H1 (cell line): ENCODE measurements around the gene DIP2C. TPM values are rescaled to one million over a fixed set of nuclear protein-coding genes. Genes with fewer than 3 reads are reported as not detected.

Source experiments
- CTCF ChIA-PET: fragments of 300-600 bp; sonication (Branson Sonifier 250); formaldehyde crosslinking; loops from one replicate; lab custom pipeline; 2021; ENCODE audit not compliant: partially characterized antibody; lab: Charles Lee
- POLR2A ChIA-PET: fragments of 300-600 bp; sonication (Branson Sonifier 250); formaldehyde crosslinking; loops from one replicate; lab custom pipeline; 2021; ENCODE audit warnings: inconsistent platforms; ENCODE audit not compliant: partially characterized antibody; lab: Charles Lee
- DNase-seq, 2 experiments: peaks; one replicate each; pipeline versions ENCODE4 v3.0.0 to v3.0.0-alpha.2; 2010 to 2022; ENCODE audit warnings: low spot score in 2 of 2, low read depth in 1 of 2, mixed read lengths in 1 of 2
- FAIRE-seq: peaks from 2 replicates; lab custom pipeline; 2011; peaks lifted over from hg19 to GRCh38; lab: Jason Lieb, UNC
- H2AFZ ChIP-seq: 2 replicates; pipeline ENCODE4 v1.8.1; 2012; ENCODE audit warnings: low read length, inconsistent platforms
- H2AK5ac ChIP-seq: 2 replicates; pipeline ENCODE4 v1.6.1; 2013; ENCODE audit warnings: low read depth, low read length
- H2BK120ac ChIP-seq: replicated peaks from 2 replicates; pipeline ENCODE3; 2013; ENCODE audit warnings: low read depth, low read length, inconsistent platforms
- H2BK12ac ChIP-seq: 2 replicates; pipeline ENCODE4 v1.6.1; 2013; ENCODE audit warnings: low read depth, low read length
- H2BK15ac ChIP-seq: 2 replicates; pipeline ENCODE4 v1.6.1; 2013; ENCODE audit warnings: low read length
- H2BK20ac ChIP-seq: 2 replicates; pipeline ENCODE4 v1.6.1; 2013; ENCODE audit warnings: low read length
- H2BK5ac ChIP-seq: 2 replicates; pipeline ENCODE4 v1.6.1; 2013; ENCODE audit warnings: low read depth, low read length
- H3K14ac ChIP-seq: 2 replicates; pipeline ENCODE4 v1.6.1; 2013; ENCODE audit warnings: inconsistent platforms; ENCODE audit not compliant: insufficient read length
- H3K18ac ChIP-seq: 2 replicates; pipeline ENCODE4 v1.6.1; 2013; ENCODE audit warnings: low read length; ENCODE audit errors: extremely low read depth
- H3K23ac ChIP-seq: 2 replicates; pipeline ENCODE4 v1.6.1; 2013; ENCODE audit warnings: inconsistent platforms; ENCODE audit not compliant: insufficient read length
- H3K23me2 ChIP-seq: 2 replicates; pipeline ENCODE4 v1.6.1; 2013; ENCODE audit warnings: low read depth, low read length
- H3K27ac ChIP-seq: 2 replicates; pipeline ENCODE4 v1.6.1; 2011; ENCODE audit warnings: low read depth, low read length, inconsistent platforms
- H3K27me3 ChIP-seq, 4 experiments: replicated peaks in 1 of 4; 1 replicate in 1 of 4; 2 replicates in 3 of 4; pipeline versions ENCODE4 v1.6.1 to v1.8.1; 2011 to 2013; ENCODE audit warnings: low read length in 3 of 4, mild to moderate bottlenecking in 3 of 4, inconsistent platforms in 2 of 4, mixed read lengths in 2 of 4, moderate library complexity in 1 of 4; ENCODE audit not compliant: control insufficient read depth in 3 of 4, insufficient read depth in 3 of 4; ENCODE audit errors: extremely low read depth in 1 of 4
- H3K36me3 ChIP-seq, 4 experiments: 2 replicates each; pipeline versions ENCODE4 v1.6.1 to v1.8.1; 2011 to 2013; ENCODE audit warnings: mild to moderate bottlenecking in 4 of 4, low read length in 3 of 4, moderate library complexity in 2 of 4, control low read depth in 1 of 4, inconsistent platforms in 1 of 4; ENCODE audit not compliant: insufficient read depth in 4 of 4, control insufficient read depth in 2 of 4
- H3K4ac ChIP-seq: replicated peaks from 2 replicates; pipeline ENCODE3; 2013; ENCODE audit warnings: low read length, low read depth, mixed read lengths, inconsistent platforms; ENCODE audit not compliant: insufficient read length
- H3K4me1 ChIP-seq, 4 experiments: replicated peaks in 1 of 4; 1 replicate in 1 of 4; 2 replicates in 3 of 4; pipeline versions ENCODE4 v1.6.1 to v1.8.1; 2011 to 2013; ENCODE audit warnings: low read length in 3 of 4, inconsistent platforms in 2 of 4, mixed read lengths in 1 of 4; ENCODE audit not compliant: insufficient read depth in 4 of 4, control insufficient read depth in 3 of 4
- H3K4me2 ChIP-seq, 2 experiments: 2 replicates each; pipeline versions ENCODE4 v1.6.1 to v1.8.1; 2011 to 2013; ENCODE audit warnings: low read depth in 2 of 2, low read length in 2 of 2, control low read depth in 1 of 2, inconsistent platforms in 1 of 2, mild to moderate bottlenecking in 1 of 2; ENCODE audit not compliant: insufficient read depth in 1 of 2
- H3K4me3 ChIP-seq, 4 experiments: fragments of 200-600, 300-600 bp in 1 of 4; sonication (generic), shearing (Covaris generic), sonication (Bioruptor Twin) in 1 of 4; 2 replicates each; pipeline versions ENCODE4 v1.5.1 to v1.8.1; 2011 to 2016; ENCODE audit warnings: low read length in 4 of 4, low read depth in 3 of 4, control low read depth in 2 of 4, inconsistent platforms in 2 of 4, mild to moderate bottlenecking in 2 of 4, mixed read lengths in 1 of 4, moderate library complexity in 1 of 4; ENCODE audit not compliant: insufficient read depth in 2 of 4; ENCODE audit errors: extremely low read depth in 1 of 4
- H3K56ac ChIP-seq: replicated peaks from 2 replicates; pipeline ENCODE3; 2013; ENCODE audit warnings: low read depth, mild to moderate bottlenecking, mixed read lengths, low read length, inconsistent platforms; ENCODE audit not compliant: insufficient read length
- H3K79me1 ChIP-seq: 2 replicates; pipeline ENCODE4 v1.6.1; 2013; ENCODE audit warnings: low read depth, low read length, control low read depth
- H3K79me2 ChIP-seq, 2 experiments: 2 replicates each; pipeline versions ENCODE4 v1.6.1 to v1.8.1; 2012 to 2013; ENCODE audit warnings: low read length in 2 of 2, mild to moderate bottlenecking in 2 of 2, inconsistent platforms in 1 of 2; ENCODE audit not compliant: insufficient read depth in 2 of 2, control insufficient read depth in 1 of 2
- H3K9ac ChIP-seq, 4 experiments: replicated peaks in 1 of 4; 1 replicate in 1 of 4; 2 replicates in 3 of 4; pipeline versions ENCODE4 v1.6.1 to v1.8.1; 2011 to 2013; ENCODE audit warnings: low read depth in 3 of 4, low read length in 3 of 4, control low read depth in 2 of 4, mild to moderate bottlenecking in 2 of 4, moderate library complexity in 2 of 4, inconsistent platforms in 1 of 4; ENCODE audit errors: extremely low read depth in 1 of 4
- H3K9me3 ChIP-seq, 2 experiments: 2 replicates each; pipeline versions ENCODE4 v1.6.1 to v1.8.1; 2012 to 2013; ENCODE audit warnings: mild to moderate bottlenecking in 2 of 2, moderate library complexity in 2 of 2, control low read depth in 1 of 2, inconsistent platforms in 1 of 2, low read depth in 1 of 2, low read length in 1 of 2, mixed read lengths in 1 of 2; ENCODE audit not compliant: insufficient read depth in 2 of 2
- H4K20me1 ChIP-seq, 2 experiments: replicated peaks in 1 of 2; 2 replicates each; pipeline versions ENCODE3 to v1.8.1; 2011 to 2013; ENCODE audit warnings: inconsistent platforms in 2 of 2, low read length in 2 of 2, mild to moderate bottlenecking in 1 of 2; ENCODE audit not compliant: insufficient read depth in 2 of 2, control insufficient read depth in 1 of 2
- H4K5ac ChIP-seq: 2 replicates; pipeline ENCODE4 v1.6.1; 2013; ENCODE audit warnings: low read length, low read depth, mixed read lengths, inconsistent platforms; ENCODE audit not compliant: insufficient read length
- H4K8ac ChIP-seq: 2 replicates; pipeline ENCODE4 v1.8.0; 2013; ENCODE audit warnings: mild to moderate bottlenecking, moderate library complexity, low read length, inconsistent platforms; ENCODE audit not compliant: insufficient read depth; ENCODE audit errors: extremely low read depth
- H4K91ac ChIP-seq: replicated peaks from 2 replicates; pipeline ENCODE3; 2013; ENCODE audit warnings: low read length, mixed read lengths, inconsistent platforms; ENCODE audit not compliant: insufficient read length
- ASH2L ChIP-seq: fragments of 200-600, 300-600 bp; sonication (generic); IDR thresholded peaks from one replicate; pipeline ENCODE4 v1.7.1; 2017; ENCODE audit warnings: low read length
- EGR1 ChIP-seq: IDR thresholded peaks from 2 replicates; pipeline ENCODE4 v1.6.1; 2011; ENCODE audit warnings: low read depth, low read length, borderline replicate concordance
- SIRT6 ChIP-seq: IDR thresholded peaks from one replicate; pipeline ENCODE4 v1.7.1; 2012; ENCODE audit warnings: low read length, inconsistent platforms
- SP2 ChIP-seq: IDR thresholded peaks from 2 replicates; pipeline ENCODE4 v1.6.1; 2012; ENCODE audit warnings: mild to moderate bottlenecking, low read length, inconsistent platforms
- ZNF274 ChIP-seq: IDR thresholded peaks from 2 replicates; pipeline ENCODE4 v1.7.0; 2012; ENCODE audit warnings: low read length, borderline replicate concordance; ENCODE audit errors: extremely low read depth
- WGBS, 2 experiments: shearing (Covaris generic) in 1 of 2; methylation state at CpG; one replicate each; pipeline versions ENCODE4 v1.1.6 to v1.1.7; 2013 to 2015; ENCODE audit warnings: low lambda C conversion rate in 2 of 2, mixed read lengths in 2 of 2, inconsistent platforms in 1 of 2, low coverage in 1 of 2, missing lambda C conversion rate in 1 of 2; ENCODE audit not compliant: insufficient replicate concordance in 2 of 2, insufficient coverage in 1 of 2, insufficient read length in 1 of 2; ENCODE audit errors: extremely low coverage in 1 of 2, missing lambda C conversion rate in 1 of 2; 5-methylcytosine and 5-hydroxymethylcytosine counted together
- polyA plus RNA-seq, 7 experiments: library from polyadenylated mRNA; depleted of rRNA in 3 of 7; stranded (reverse) in 5 of 7; unstranded in 2 of 7; fragments of >200 nt in 5 of 7; fragments of 200-250 nt in 2 of 7; gene quantifications; 1 replicate in 5 of 7; 2 replicates in 1 of 7; 4 replicates in 1 of 7; pipeline versions ENCODE4 v1.2.1 to v1.2.3, GENCODE V29; 2011 to 2013; ENCODE audit warnings: missing spikeins in 2 of 7, mixed read lengths in 2 of 7
- total RNA-seq: library from RNA; stranded (reverse); fragmentation: NEBNext Ultra II Directional; extraction: Animal tissue kit (Norgen Biotek cat#: 25700); gene quantifications from 2 replicates; pipeline ENCODE4 v1.2.1, GENCODE V29; 2021

The DIP2C gene
- total and polyA plus RNA-seq, 2 of the 8 experiments (the other 6 are each of a cell fraction or from before 2014, with no cell fraction given) = 3.8 to 9.3 TPM

DNA sequence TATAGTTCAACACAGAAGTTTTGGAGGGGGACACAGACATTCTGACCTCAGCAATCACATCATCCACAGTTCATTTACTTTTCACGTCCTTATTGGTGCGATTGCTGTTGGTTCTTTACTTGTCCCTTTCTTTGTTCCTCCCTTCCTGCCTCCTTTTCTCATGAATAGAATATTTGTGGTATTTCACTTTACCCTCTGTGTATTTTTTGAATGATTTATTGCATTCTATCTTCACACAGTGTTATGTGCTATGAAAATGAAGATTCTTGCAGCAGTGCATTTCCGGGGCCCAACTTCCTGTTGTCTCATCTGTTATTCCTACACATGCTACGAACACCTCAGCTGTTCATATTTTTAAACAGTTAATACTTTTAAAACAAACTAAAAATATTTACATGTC lies 374.6 kb downstream of the DIP2C start:
- CTCF ChIA-PET = interaction anchor here (0.7 to 1.2 kb wide), 2 partner anchors 12 kb away, joined by 3 read pairs; no protein-coding TSS in a partner anchor
- TF ChIP-seq EGR1 = no peak
- TF ChIP-seq SIRT6 = no peak
- no peak for TF ChIP-seq SP2
- TF ChIP-seq ASH2L = no peak
- no peak for TF ChIP-seq ZNF274
- no peak overlapping the region for H3K56ac ChIP-seq
- H3K27me3 ChIP-seq = no peaks in the 10 kb centered on the region
- no peak overlapping the region for H4K91ac ChIP-seq
- H3K79me2 ChIP-seq = no peaks in the 10 kb centered on the region
- no peak overlapping the region for H3K9ac ChIP-seq
- peaks cover 0 to 2% of the 10 kb centered on the region in 2 experiments for H4K20me1 ChIP-seq
- no peak overlapping the region for H3K14ac ChIP-seq
- H3K36me3 ChIP-seq = 0 out of 8 replicates have a peak, but pooled peaks cover 0 to 3% (median 0%) of the 10 kb centered on the region in 4 experiments
- no peak overlapping the region for H2BK120ac ChIP-seq
- POLR2A ChIA-PET = interaction anchor here (1.1 kb wide), 1 partner anchor 14 kb away, joined by 3 read pairs; no protein-coding TSS in a partner anchor
- no peak overlapping the region for H2BK5ac ChIP-seq
- no peaks in the 10 kb centered on the region; a peak in 1 of 7 replicates for H3K4me1 ChIP-seq
- FAIRE-seq (no peak), DNase-seq (no peak)
- H3K18ac ChIP-seq = no peak overlapping the region
- no peak overlapping the region for H3K4me3 ChIP-seq
- H3K27ac ChIP-seq = no peak overlapping the region
- H3K23ac ChIP-seq = no peak overlapping the region
- H3K9me3 ChIP-seq = no peaks in the 10 kb centered on the region
- WGBS, 2 experiments = 91% methylated on average over 4 of the region's 4 CpGs; no CpG with 5 or more reads in 1 of the 2 experiments
- no peak overlapping the region for H2BK20ac ChIP-seq
- no peak overlapping the region for H3K4ac ChIP-seq
- no peak overlapping the region for H2BK15ac ChIP-seq
- no peaks in the 10 kb centered on the region for H3K79me1 ChIP-seq
- H2AFZ ChIP-seq = no peak overlapping the region
- no peak overlapping the region for H2AK5ac ChIP-seq
- no peak overlapping the region for H4K5ac ChIP-seq
- no peak overlapping the region for H4K8ac ChIP-seq
- H2BK12ac ChIP-seq = no peak overlapping the region
- H3K4me2 ChIP-seq = no peak overlapping the region
- H3K23me2 ChIP-seq = no peaks in the 10 kb centered on the region
